Mesenchymal stem cell (in vitro differentiated cells and primary cell): ENCODE data around the gene CEP85. TPM values are rescaled to one million over a fixed set of nuclear protein-coding genes. Genes with fewer than 3 reads are reported as not detected.

Source experiments
- DNase-seq: peaks from one replicate; pipeline ENCODE4 v3.0.0-alpha.2; 2013
- H2AFZ ChIP-seq: one replicate; pipeline ENCODE4 v1.6.1; 2013; ENCODE audit warnings: low read depth, mild to moderate bottlenecking, control low read depth, inconsistent platforms, low read length, moderate library complexity
- H2AK5ac ChIP-seq: 2 replicates; pipeline ENCODE4 v1.6.1; 2013; ENCODE audit warnings: low read length, moderate library complexity, mild to moderate bottlenecking, inconsistent platforms; ENCODE audit not compliant: severe bottlenecking
- H2BK120ac ChIP-seq: one replicate; pipeline ENCODE4 v1.6.1; 2013; ENCODE audit warnings: low read depth, mild to moderate bottlenecking, inconsistent platforms, low read length, moderate library complexity
- H2BK12ac ChIP-seq, 2 experiments: one replicate each; pipeline ENCODE4 v1.6.1; 2013; ENCODE audit warnings: inconsistent platforms in 2 of 2, low read length in 2 of 2, mild to moderate bottlenecking in 2 of 2, moderate library complexity in 2 of 2, control low read depth in 1 of 2
- H2BK15ac ChIP-seq: one replicate; pipeline ENCODE4 v1.6.1; 2013; ENCODE audit warnings: mild to moderate bottlenecking, low read depth, inconsistent platforms; ENCODE audit not compliant: poor library complexity, severe bottlenecking
- H2BK5ac ChIP-seq: 2 replicates; pipeline ENCODE4 v1.6.1; 2013; ENCODE audit warnings: low read depth, mild to moderate bottlenecking, low read length, control low read depth, inconsistent platforms; ENCODE audit not compliant: poor library complexity, severe bottlenecking
- H3K14ac ChIP-seq, 2 experiments: one replicate each; pipeline ENCODE4 v1.6.1; 2013; ENCODE audit warnings: inconsistent platforms in 2 of 2, low read length in 2 of 2, control low read depth in 1 of 2, mild to moderate bottlenecking in 1 of 2, moderate library complexity in 1 of 2
- H3K18ac ChIP-seq, 2 experiments: one replicate each; pipeline ENCODE4 v1.6.1; 2013; ENCODE audit warnings: inconsistent platforms in 2 of 2, low read length in 2 of 2, control low read depth in 1 of 2, low read depth in 1 of 2, mild to moderate bottlenecking in 1 of 2
- H3K23ac ChIP-seq, 2 experiments: one replicate each; pipeline ENCODE4 v1.6.1; 2013; ENCODE audit warnings: inconsistent platforms in 2 of 2, low read length in 2 of 2, mild to moderate bottlenecking in 2 of 2, moderate library complexity in 2 of 2, control low read depth in 1 of 2
- H3K27ac ChIP-seq: 2 replicates; pipeline ENCODE4 v1.5.1; 2013; ENCODE audit warnings: mild to moderate bottlenecking, moderate library complexity, low read length, control low read depth, inconsistent platforms; ENCODE audit not compliant: poor library complexity, severe bottlenecking
- H3K27me3 ChIP-seq, 2 experiments: 2 replicates each; pipeline versions ENCODE4 v1.6.1 to v1.7.0; 2013; ENCODE audit warnings: low read length in 2 of 2, mild to moderate bottlenecking in 2 of 2, moderate library complexity in 2 of 2, control low read depth in 1 of 2, inconsistent platforms in 1 of 2; ENCODE audit not compliant: control insufficient read depth in 1 of 2, insufficient read depth in 1 of 2
- H3K36me3 ChIP-seq, 2 experiments: 2 replicates each; pipeline versions ENCODE4 v1.6.1 to v1.7.0; 2013; ENCODE audit warnings: low read length in 2 of 2, control low read depth in 1 of 2, inconsistent platforms in 1 of 2, low read depth in 1 of 2, mild to moderate bottlenecking in 1 of 2; ENCODE audit not compliant: insufficient read depth in 2 of 2, control insufficient read depth in 1 of 2
- H3K4ac ChIP-seq, 2 experiments: one replicate each; pipeline ENCODE4 v1.6.1; 2013; ENCODE audit warnings: inconsistent platforms in 2 of 2, low read length in 2 of 2, mild to moderate bottlenecking in 2 of 2, moderate library complexity in 2 of 2, control low read depth in 1 of 2, low read depth in 1 of 2
- H3K4me1 ChIP-seq: 2 replicates; pipeline ENCODE4 v1.6.1; 2013; ENCODE audit warnings: low read depth, low read length, control low read depth; ENCODE audit not compliant: control insufficient read depth, insufficient read depth
- H3K4me2 ChIP-seq: 2 replicates; pipeline ENCODE4 v1.6.1; 2013; ENCODE audit warnings: low read length, mild to moderate bottlenecking, inconsistent platforms; ENCODE audit not compliant: poor library complexity, severe bottlenecking
- H3K4me3 ChIP-seq, 2 experiments: 2 replicates each; pipeline versions ENCODE4 v1.5.1 to v1.7.0; 2013; ENCODE audit warnings: low read length in 2 of 2, mild to moderate bottlenecking in 2 of 2, control low read depth in 1 of 2, low read depth in 1 of 2; ENCODE audit not compliant: insufficient read depth in 1 of 2
- H3K79me1 ChIP-seq: replicated peaks from 2 replicates; pipeline ENCODE4 v1.6.1; 2013; ENCODE audit warnings: mild to moderate bottlenecking, control low read depth, low read length, inconsistent platforms; ENCODE audit not compliant: poor library complexity, severe bottlenecking
- H3K9ac ChIP-seq: 2 replicates; pipeline ENCODE4 v1.7.0; 2013; ENCODE audit warnings: mild to moderate bottlenecking, low read length, moderate library complexity
- H3K9me3 ChIP-seq: 2 replicates; pipeline ENCODE4 v1.7.0; 2013; ENCODE audit warnings: mild to moderate bottlenecking, low read length; ENCODE audit not compliant: control insufficient read depth
- H4K8ac ChIP-seq: one replicate; pipeline ENCODE4 v1.6.1; 2013; ENCODE audit warnings: inconsistent platforms, mild to moderate bottlenecking, low read length, moderate library complexity
- H4K91ac ChIP-seq: one replicate; pipeline ENCODE4 v1.6.1; 2013; ENCODE audit warnings: mild to moderate bottlenecking, low read length, inconsistent platforms
- WGBS: methylation state at CpG from one replicate; pipeline ENCODE4 v1.1.7; 2013; ENCODE audit warnings: mixed read lengths; 5-methylcytosine and 5-hydroxymethylcytosine counted together
- polyA plus RNA-seq, 2 experiments: library from polyadenylated mRNA; stranded (reverse); fragments of 200-250 nt; gene quantifications; one replicate each; pipeline ENCODE4 v1.2.3, GENCODE V29; 2013

Gene CEP85
- 5.2 TPM for polyA plus RNA-seq (2013, experiment 1 of 2)
- polyA plus RNA-seq (2013, experiment 2 of 2), result 5.4 TPM

- Histone ChIP-seq H3K4me2 (peak within 1 kb of the TSS; percentile 80), H3K79me1 (peaks cover 5% of the 10 kb centered on the region), H3K4me1 (peaks cover 3% of the 10 kb centered on the region), H2BK5ac (peak within 1 kb of the TSS; percentile 39), H3K9me3 (no peaks in the 10 kb centered on the region), H3K9ac (peak within 1 kb of the TSS; percentile 92), H3K14ac (peak within 1 kb of the TSS in 1 of 2 experiments; percentile 92), H2BK15ac (peak within 1 kb of the TSS; percentile 73), H3K18ac (peak within 1 kb of the TSS; percentile 61 to 94), H2BK12ac (peak within 1 kb of the TSS in 1 of 2 experiments; percentile 67), H3K36me3 (no peaks in the 10 kb centered on the region), H2BK120ac (no peak within 1 kb of the TSS), H2AFZ (peak within 1 kb of the TSS; percentile 100), H3K27ac (peak within 1 kb of the TSS; percentile 50), H2AK5ac (no peak within 1 kb of the TSS), H3K27me3 (no peaks in the 10 kb centered on the region), H3K23ac (peak within 1 kb of the TSS in 1 of 2 experiments; percentile 19), H3K4ac (peak within 1 kb of the TSS; percentile 75 to 81), H3K4me3 (peak within 1 kb of the TSS; percentile 79 to 95), H4K8ac (peak within 1 kb of the TSS; percentile 98), H4K91ac (peak within 1 kb of the TSS; percentile 75)
- under 1% methylated on average over 68 of the region's 73 CpGs for WGBS
- peak; percentile 97 for DNase-seq
Measured at GRCh38 chr1:26233903-26234643, at the start of gene CEP85. TSS of gene CEP85 (plus strand) at chr1:26234200. CDS start at chr1:26239784, 5,584 bp downstream.

- no peak overlapping the region for H3K14ac ChIP-seq
Measured at GRCh38 chr1:26184883-26185282, 49.1 kb upstream of the CEP85 start.

GRCh38 chr1:26187882-26188281 lies 46.1 kb upstream of the CEP85 start:
- Histone ChIP-seq H3K4me2 (no peak overlapping the region), H4K91ac (no peak overlapping the region), H3K4me3 (no peak overlapping the region), H4K8ac (no peak overlapping the region), H3K9me3 (no peaks in the 10 kb centered on the region), H3K27ac (no peak overlapping the region), H3K9ac (no peak overlapping the region), H3K23ac (no peak overlapping the region), H3K18ac (no peak overlapping the region), H3K4ac (no peak overlapping the region), H2BK12ac (no peak overlapping the region), H3K36me3 (no peaks in the 10 kb centered on the region), H3K79me1 (no peaks in the 10 kb centered on the region), H3K4me1 (no peaks in the 10 kb centered on the region), H2BK15ac (no peak overlapping the region), H3K27me3 (peaks cover 13 to 40% of the 10 kb centered on the region in 2 experiments), H2AFZ (no peak overlapping the region), H2AK5ac (no peak overlapping the region), H2BK5ac (no peak overlapping the region), H3K14ac (no peak overlapping the region), H2BK120ac (no peak overlapping the region)
- 100% methylated on average over 1 of the region's 6 CpGs for WGBS
- no peak for DNase-seq

More at GRCh38 chr1:26184883-26185282, 49.1 kb upstream of the CEP85 start:
- peaks cover 0 to 36% of the 10 kb centered on the region in 2 experiments for H3K27me3 ChIP-seq
- H3K9me3 ChIP-seq, result no peaks in the 10 kb centered on the region
- DNase-seq, result no peak
- H3K4me3 ChIP-seq, result no peak overlapping the region
- H3K79me1 ChIP-seq, result no peaks in the 10 kb centered on the region
- H2BK15ac ChIP-seq, result no peak overlapping the region
- no peak overlapping the region for H2AK5ac ChIP-seq
- H3K23ac ChIP-seq, result no peak overlapping the region
- no peak overlapping the region for H4K8ac ChIP-seq
- no peaks in the 10 kb centered on the region for H3K36me3 ChIP-seq
- no peak overlapping the region for H2BK5ac ChIP-seq
- no peak overlapping the region for H2BK12ac ChIP-seq
- no peaks in the 10 kb centered on the region for H3K4me1 ChIP-seq
- no peak overlapping the region for H3K9ac ChIP-seq
- H3K27ac ChIP-seq, result no peak overlapping the region
- no peak overlapping the region for H2AFZ ChIP-seq
- H2BK120ac ChIP-seq, result no peak overlapping the region
- H4K91ac ChIP-seq, result no peak overlapping the region
- H3K18ac ChIP-seq, result no peak overlapping the region
- no peak overlapping the region for H3K4ac ChIP-seq
- no peak overlapping the region for H3K4me2 ChIP-seq
- WGBS, result 98% methylated on average over 18 of the region's 21 CpGs

GRCh38 chr1:26188477-26188876 lies 45.5 kb upstream of the CEP85 start:
- H3K4me2 ChIP-seq, result no peak overlapping the region
- H4K8ac ChIP-seq, result no peak overlapping the region
- 98% methylated on average over 3 of the region's 8 CpGs for WGBS

More at GRCh38 chr1:26188477-26188876, 45.5 kb upstream of the CEP85 start:
- Histone ChIP-seq H3K4me1 (no peaks in the 10 kb centered on the region), H4K91ac (no peak overlapping the region), H2BK5ac (no peak overlapping the region), H3K18ac (no peak overlapping the region), H3K36me3 (no peaks in the 10 kb centered on the region), H3K14ac (no peak overlapping the region), H2AK5ac (no peak overlapping the region), H3K79me1 (no peaks in the 10 kb centered on the region), H3K9me3 (no peaks in the 10 kb centered on the region), H3K9ac (no peak overlapping the region), H3K27ac (no peak overlapping the region), H2BK12ac (no peak overlapping the region), H2AFZ (no peak overlapping the region), H2BK15ac (no peak overlapping the region), H3K23ac (no peak overlapping the region), H3K27me3 (peaks cover 18 to 39% of the 10 kb centered on the region in 2 experiments), H2BK120ac (no peak overlapping the region), H3K4me3 (no peak overlapping the region), H3K4ac (no peak overlapping the region)
- DNase-seq, result no peak
